ENCODE data around the gene KCNF1. TPM values are rescaled to one million over a fixed set of nuclear protein-coding genes. Genes with fewer than 3 reads are reported as not detected.

The KCNF1 gene
- polyA plus RNA-seq (2013) = 1.3 and 1.5 TPM in 2 replicates

- Histone ChIP-seq H3K14ac (ENCODE audit: low read length) (no peak within 1 kb of the TSS), H3K4ac (ENCODE audit: low read depth, low read length) (no peak within 1 kb of the TSS), H3K23ac (ENCODE audit: low read length) (no peak within 1 kb of the TSS), H2BK5ac (ENCODE audit: low read depth, low read length, poor library complexity) (no peak within 1 kb of the TSS), H2BK12ac (ENCODE audit: low read length) (no peak within 1 kb of the TSS), H4K12ac (ENCODE audit: low read depth, low read length) (no peak within 1 kb of the TSS), H2BK120ac (ENCODE audit: insufficient read depth, low read length, poor library complexity) (no peak within 1 kb of the TSS), H4K91ac (ENCODE audit: low read depth, low read length) (no peak within 1 kb of the TSS), H4K8ac (ENCODE audit: low read depth, low read length) (peak within 1 kb of the TSS; percentile 14), H3K9me3 (ENCODE audit: insufficient read depth, low read depth, low read length) (peaks cover 14% of the 10 kb centered on the region), H3K4me1 (ENCODE audit: control insufficient read depth in 1 of 2, insufficient read depth in 2 of 2, low read length in 2 of 2) (peaks cover 6 to 8% of the 10 kb centered on the region in 2 experiments), H2AFZ (ENCODE audit: insufficient read depth, low read length, poor library complexity) (peak within 1 kb of the TSS; percentile 37), H2AK5ac (ENCODE audit: low read length) (no peak within 1 kb of the TSS), H3K79me1 (ENCODE audit: low read length) (peaks cover 2% of the 10 kb centered on the region), H3K4me2 (ENCODE audit: low read length) (peak within 1 kb of the TSS; percentile 87), H3K9ac (ENCODE audit: low read length) (no peak within 1 kb of the TSS), H3K79me2 (ENCODE audit: control insufficient read depth, insufficient read depth, low read length, poor library complexity) (no peaks in the 10 kb centered on the region), H3K36me3 (ENCODE audit: control insufficient read depth in 1 of 2, insufficient read depth in 2 of 2, low read length in 2 of 2) (no peaks in the 10 kb centered on the region), H3K27me3 (ENCODE audit: insufficient read depth, low read length) (peaks cover 23% of the 10 kb centered on the region), H3K18ac (ENCODE audit: low read length) (peak within 1 kb of the TSS; percentile 52), H3K27ac (ENCODE audit: low read depth, low read length) (no peak within 1 kb of the TSS), H3K4me3 (ENCODE audit: low read depth, low read length) (peak within 1 kb of the TSS; percentile 18)
- no CpG with 5 or more reads among the region's 53 CpGs for WGBS (ENCODE audit: extremely low coverage, insufficient coverage, insufficient read length)
- DNase-seq = peak; percentile 28 to 63
Observed at GRCh38 chr2:10911291-10912075, at the start of gene KCNF1. TSS of gene KCNF1 (plus strand) at chr2:10911934. CDS start at chr2:10912427, 493 bp downstream.

- H3K36me3 ChIP-seq (ENCODE audit: control insufficient read depth in 1 of 2, insufficient read depth in 2 of 2, low read length in 2 of 2) = no peaks in the 10 kb centered on the region
- no peaks in the 10 kb centered on the region for H3K27me3 ChIP-seq (ENCODE audit: insufficient read depth, low read length)
- WGBS (ENCODE audit: extremely low coverage, insufficient coverage, insufficient read length) = no CpG with 5 or more reads among the region's 10 CpGs
- H2BK5ac ChIP-seq (ENCODE audit: low read depth, low read length, poor library complexity) = no peak overlapping the region
- no peak for DNase-seq
- no peak overlapping the region for H3K4ac ChIP-seq (ENCODE audit: low read depth, low read length)
- no peak overlapping the region for H4K12ac ChIP-seq (ENCODE audit: low read depth, low read length)
- H3K14ac ChIP-seq (ENCODE audit: low read length) = no peak overlapping the region
- H2AFZ ChIP-seq (ENCODE audit: insufficient read depth, low read length, poor library complexity) = no peak overlapping the region
- no peak overlapping the region for H4K8ac ChIP-seq (ENCODE audit: low read depth, low read length)
- no peak overlapping the region for H3K18ac ChIP-seq (ENCODE audit: low read length)
- H2AK5ac ChIP-seq (ENCODE audit: low read length) = no peak overlapping the region
- H3K9ac ChIP-seq (ENCODE audit: low read length) = no peak overlapping the region
- H3K4me1 ChIP-seq (ENCODE audit: control insufficient read depth in 1 of 2, insufficient read depth in 2 of 2, low read length in 2 of 2) = no peaks in the 10 kb centered on the region
- H3K23ac ChIP-seq (ENCODE audit: low read length) = no peak overlapping the region
- no peak overlapping the region for H4K91ac ChIP-seq (ENCODE audit: low read depth, low read length)
- H3K79me2 ChIP-seq (ENCODE audit: control insufficient read depth, insufficient read depth, low read length, poor library complexity) = no peaks in the 10 kb centered on the region
- H2BK120ac ChIP-seq (ENCODE audit: insufficient read depth, low read length, poor library complexity) = no peak overlapping the region
- H3K79me1 ChIP-seq (ENCODE audit: low read length) = no peaks in the 10 kb centered on the region
- H3K4me3 ChIP-seq (ENCODE audit: low read depth, low read length) = no peak overlapping the region
- no peak overlapping the region for H3K4me2 ChIP-seq (ENCODE audit: low read length)
- H3K9me3 ChIP-seq (ENCODE audit: insufficient read depth, low read depth, low read length) = no peaks in the 10 kb centered on the region
- no peak overlapping the region for H3K27ac ChIP-seq (ENCODE audit: low read depth, low read length)
- no peak overlapping the region for H2BK12ac ChIP-seq (ENCODE audit: low read length)
Observed at GRCh38 chr2:10862330-10862729, 49.4 kb upstream of the KCNF1 start.

GRCh38 chr2:10863047-10863446 is 48.7 kb upstream of the KCNF1 start:
- H2AK5ac ChIP-seq (ENCODE audit: low read length) = no peak overlapping the region
- H3K4ac ChIP-seq (ENCODE audit: low read depth, low read length) = no peak overlapping the region
- WGBS (ENCODE audit: extremely low coverage, insufficient coverage, insufficient read length) = no CpG with 5 or more reads among the region's 10 CpGs
- no peaks in the 10 kb centered on the region for H3K9me3 ChIP-seq (ENCODE audit: insufficient read depth, low read depth, low read length)
- H3K79me1 ChIP-seq (ENCODE audit: low read length) = no peaks in the 10 kb centered on the region
- no peak overlapping the region for H2BK12ac ChIP-seq (ENCODE audit: low read length)
- H2BK5ac ChIP-seq (ENCODE audit: low read depth, low read length, poor library complexity) = no peak overlapping the region
- no peak overlapping the region for H3K14ac ChIP-seq (ENCODE audit: low read length)
- no peak overlapping the region for H4K8ac ChIP-seq (ENCODE audit: low read depth, low read length)
- no peak overlapping the region for H2AFZ ChIP-seq (ENCODE audit: insufficient read depth, low read length, poor library complexity)
- H2BK120ac ChIP-seq (ENCODE audit: insufficient read depth, low read length, poor library complexity) = no peak overlapping the region
- no peaks in the 10 kb centered on the region for H3K36me3 ChIP-seq (ENCODE audit: control insufficient read depth in 1 of 2, insufficient read depth in 2 of 2, low read length in 2 of 2)
- no peaks in the 10 kb centered on the region for H3K79me2 ChIP-seq (ENCODE audit: control insufficient read depth, insufficient read depth, low read length, poor library complexity)
- no peak overlapping the region for H3K27ac ChIP-seq (ENCODE audit: low read depth, low read length)
- H4K12ac ChIP-seq (ENCODE audit: low read depth, low read length) = no peak overlapping the region
- no peak overlapping the region for H4K91ac ChIP-seq (ENCODE audit: low read depth, low read length)
- no peak overlapping the region for H3K4me2 ChIP-seq (ENCODE audit: low read length)
- H3K18ac ChIP-seq (ENCODE audit: low read length) = no peak overlapping the region
- H3K9ac ChIP-seq (ENCODE audit: low read length) = no peak overlapping the region
- no peak overlapping the region for H3K23ac ChIP-seq (ENCODE audit: low read length)
- H3K27me3 ChIP-seq (ENCODE audit: insufficient read depth, low read length) = no peaks in the 10 kb centered on the region
- no peak for DNase-seq
- H3K4me1 ChIP-seq (ENCODE audit: control insufficient read depth in 1 of 2, insufficient read depth in 2 of 2, low read length in 2 of 2) = no peaks in the 10 kb centered on the region
- no peak overlapping the region for H3K4me3 ChIP-seq (ENCODE audit: low read depth, low read length)

- Histone ChIP-seq H4K91ac (ENCODE audit: low read depth, low read length) (no peak overlapping the region), H2AK5ac (ENCODE audit: low read length) (no peak overlapping the region), H3K36me3 (ENCODE audit: control insufficient read depth in 1 of 2, insufficient read depth in 2 of 2, low read length in 2 of 2) (no peaks in the 10 kb centered on the region), H3K79me2 (ENCODE audit: control insufficient read depth, insufficient read depth, low read length, poor library complexity) (no peaks in the 10 kb centered on the region), H3K23ac (ENCODE audit: low read length) (no peak overlapping the region), H3K4me1 (ENCODE audit: control insufficient read depth in 1 of 2, insufficient read depth in 2 of 2, low read length in 2 of 2) (no peaks in the 10 kb centered on the region), H2AFZ (ENCODE audit: insufficient read depth, low read length, poor library complexity) (no peak overlapping the region), H3K14ac (ENCODE audit: low read length) (no peak overlapping the region), H3K27me3 (ENCODE audit: insufficient read depth, low read length) (no peaks in the 10 kb centered on the region), H4K12ac (ENCODE audit: low read depth, low read length) (no peak overlapping the region), H3K9me3 (ENCODE audit: insufficient read depth, low read depth, low read length) (no peaks in the 10 kb centered on the region), H2BK12ac (ENCODE audit: low read length) (no peak overlapping the region), H3K4me3 (ENCODE audit: low read depth, low read length) (no peak overlapping the region), H3K18ac (ENCODE audit: low read length) (no peak overlapping the region), H3K4ac (ENCODE audit: low read depth, low read length) (no peak overlapping the region), H3K27ac (ENCODE audit: low read depth, low read length) (no peak overlapping the region), H4K8ac (ENCODE audit: low read depth, low read length) (no peak overlapping the region), H3K4me2 (ENCODE audit: low read length) (no peak overlapping the region), H3K79me1 (ENCODE audit: low read length) (no peaks in the 10 kb centered on the region), H2BK120ac (ENCODE audit: insufficient read depth, low read length, poor library complexity) (no peak overlapping the region), H3K9ac (ENCODE audit: low read length) (no peak overlapping the region), H2BK5ac (ENCODE audit: low read depth, low read length, poor library complexity) (no peak overlapping the region)
- DNase-seq = peak; percentile 5 to 12
- no CpG with 5 or more reads among the region's 8 CpGs for WGBS (ENCODE audit: extremely low coverage, insufficient coverage, insufficient read length)
Observed at GRCh38 chr2:10863837-10864236, 47.9 kb upstream of the KCNF1 start.

All from trophoblast cell (in vitro differentiated cells and primary cell).